HG02938 (cell line): Measurements from ENCODE around the gene DIABLO.
"Not testable (repeated sequence)": the region's sequence is repeated elsewhere in the genome, so short reads cannot be mapped to it uniquely, and the experiment has no call there.

Source experiments
- ATAC-seq: cut with Tn5 transposase; IDR thresholded peaks from one replicate; pipeline ENCODE4 v1.9.1; 2021; ENCODE audit warnings: mild to moderate bottlenecking, moderate library complexity; ENCODE audit not compliant: unreplicated experiment

DIABLO gene

DNA sequence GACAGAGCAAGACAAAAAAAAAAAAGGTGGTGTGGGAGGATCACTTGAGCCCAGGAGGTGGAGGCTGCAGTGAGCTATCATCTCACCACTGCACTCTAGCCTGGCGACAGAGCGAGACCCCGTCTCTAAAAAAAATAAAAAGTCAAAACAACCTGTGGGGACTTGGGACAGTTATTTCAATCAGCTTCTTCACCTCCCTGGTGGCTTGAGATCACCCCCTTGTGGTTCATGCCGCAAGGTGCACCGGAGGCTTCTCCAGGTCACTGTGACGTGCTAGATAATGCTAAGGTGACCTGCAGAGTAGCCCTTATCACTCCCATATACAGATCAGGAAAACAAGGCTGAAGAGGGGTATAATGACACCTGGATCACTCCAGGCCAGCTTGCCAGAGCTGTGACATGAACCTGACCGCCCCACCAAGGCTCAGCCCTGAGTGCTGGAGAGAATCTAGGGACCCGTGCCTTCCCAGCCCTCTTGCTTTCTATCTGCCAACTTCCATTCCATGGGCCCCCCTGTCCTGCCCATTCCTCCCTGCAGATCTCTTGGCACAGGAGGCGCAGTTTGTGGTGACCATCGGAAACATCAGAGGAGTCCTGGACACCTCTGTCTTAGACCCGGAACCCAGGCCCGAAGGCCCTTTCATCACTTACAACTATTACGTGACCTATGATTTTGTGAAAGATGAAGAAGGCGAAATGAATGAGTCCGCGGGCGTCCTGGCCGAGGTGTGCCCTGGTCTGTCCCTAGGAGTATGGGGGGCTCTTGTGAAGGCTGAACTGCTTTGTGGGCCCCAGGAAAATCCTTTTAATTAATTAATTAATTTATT, 34.8 kb downstream of the DIABLO start:
- ATAC-seq, result no peak

DNA sequence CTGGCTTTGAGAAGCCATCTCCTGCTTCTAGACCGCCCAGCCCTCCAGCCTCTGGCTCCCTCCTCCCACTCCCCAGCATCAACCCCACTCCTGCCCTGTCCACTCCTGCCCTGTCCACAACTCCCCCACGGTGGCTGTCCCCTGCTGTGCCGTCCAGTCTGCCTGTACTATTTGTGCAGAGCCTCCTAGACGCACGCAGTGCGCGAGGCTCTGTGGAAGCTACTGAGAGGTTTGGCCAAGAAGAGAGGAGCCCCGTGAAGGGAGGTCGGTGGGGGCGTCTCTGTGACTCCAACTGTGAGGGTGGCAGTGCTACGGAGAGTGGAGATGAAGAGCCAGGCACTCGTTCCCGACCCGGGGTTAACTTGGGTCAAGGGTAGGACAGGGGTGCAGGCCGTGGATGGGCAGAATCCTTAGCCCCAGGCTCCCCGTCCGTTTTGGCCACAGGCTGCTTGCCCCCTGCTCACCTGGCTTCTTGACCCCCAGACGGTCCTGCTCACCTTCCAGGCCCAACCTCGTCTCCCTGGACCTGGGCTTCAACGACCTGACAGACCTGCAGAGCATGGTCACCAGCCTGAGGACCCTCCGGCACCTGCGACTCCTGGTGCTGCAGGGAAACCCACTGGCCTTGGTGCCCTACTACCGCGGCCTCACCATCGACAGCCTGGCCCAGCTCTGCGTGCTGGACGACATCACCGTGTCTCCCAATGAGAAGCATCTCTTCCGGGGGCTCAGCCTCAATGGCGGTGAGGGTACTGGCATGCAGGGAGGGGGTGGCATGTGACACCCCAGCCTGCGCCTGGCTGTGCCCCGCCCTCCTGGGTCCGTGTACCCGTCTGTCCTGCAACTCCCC, 36.0 kb downstream of the DIABLO start:
- ATAC-seq, result no peak

DNA sequence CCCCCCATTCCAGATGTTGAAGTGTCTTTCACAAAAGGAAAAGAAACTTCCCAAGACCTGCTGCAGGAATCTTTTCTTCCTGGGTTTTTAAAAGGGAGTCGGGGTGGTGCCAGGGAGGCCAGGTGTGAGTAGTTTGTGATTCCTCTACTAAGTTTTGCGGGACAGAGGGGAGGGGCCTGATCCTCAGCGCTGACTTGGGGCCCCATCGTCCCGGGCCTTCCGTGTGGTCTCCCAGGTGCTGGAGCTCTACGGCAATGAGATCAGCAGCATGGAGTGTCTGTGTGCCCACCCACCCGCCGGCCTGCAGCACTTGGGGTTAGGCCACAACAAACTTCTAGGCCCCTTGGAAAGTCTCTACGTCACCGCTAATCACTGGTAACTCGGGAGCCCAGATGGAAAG, 38.4 kb downstream of the DIABLO start:
- ATAC-seq, result no peak

DNA sequence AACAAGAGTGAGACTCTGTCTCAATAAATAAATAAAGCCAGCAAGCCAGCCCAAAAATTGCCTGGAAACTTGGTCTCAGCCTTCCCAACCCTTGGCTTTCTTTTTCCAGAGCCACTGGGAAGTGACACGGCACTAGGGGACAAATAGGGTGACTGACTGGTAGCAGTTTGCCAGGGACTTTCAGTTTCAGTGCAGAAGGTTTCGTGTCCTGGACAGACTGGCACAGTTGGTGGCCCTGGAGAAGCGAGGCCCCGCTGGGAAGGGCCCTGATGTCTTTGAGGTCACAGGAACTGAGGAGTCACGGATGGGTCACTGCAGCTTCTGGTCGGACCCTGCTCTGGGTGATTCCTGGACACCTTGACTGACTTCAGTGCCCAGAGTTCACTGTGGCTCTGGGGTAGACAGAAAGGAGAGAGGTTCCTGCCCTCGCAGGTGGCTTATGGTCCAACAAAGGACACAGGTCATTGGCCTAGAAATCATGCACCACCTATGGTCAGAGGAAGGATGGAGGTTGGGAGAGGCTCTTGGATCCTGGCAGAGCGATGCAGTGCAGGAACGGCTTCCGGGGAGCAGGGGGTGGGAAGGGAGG, 40.3 kb downstream of the DIABLO start:
- no peak for ATAC-seq

DNA sequence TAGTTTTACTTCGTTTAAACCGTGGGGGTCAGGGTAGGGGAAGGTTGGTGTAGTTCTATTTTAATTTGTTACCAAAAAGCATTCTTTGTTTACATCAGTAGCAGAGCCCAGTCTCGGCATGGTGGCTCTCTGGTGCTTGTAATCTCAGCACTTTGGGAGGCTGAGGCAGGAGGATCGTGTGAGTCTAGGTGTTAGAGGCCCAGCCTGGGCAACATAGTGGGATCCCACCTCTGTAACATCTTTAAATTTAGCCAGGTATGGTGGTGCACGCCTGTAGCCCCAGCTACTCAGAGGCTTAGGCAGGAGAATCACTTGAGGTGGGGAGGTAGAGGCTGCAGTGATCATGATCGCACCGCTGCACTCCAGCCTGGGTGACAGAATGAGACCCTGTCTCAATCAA, 40.8 kb downstream of the DIABLO start:
- no peak for ATAC-seq

DNA sequence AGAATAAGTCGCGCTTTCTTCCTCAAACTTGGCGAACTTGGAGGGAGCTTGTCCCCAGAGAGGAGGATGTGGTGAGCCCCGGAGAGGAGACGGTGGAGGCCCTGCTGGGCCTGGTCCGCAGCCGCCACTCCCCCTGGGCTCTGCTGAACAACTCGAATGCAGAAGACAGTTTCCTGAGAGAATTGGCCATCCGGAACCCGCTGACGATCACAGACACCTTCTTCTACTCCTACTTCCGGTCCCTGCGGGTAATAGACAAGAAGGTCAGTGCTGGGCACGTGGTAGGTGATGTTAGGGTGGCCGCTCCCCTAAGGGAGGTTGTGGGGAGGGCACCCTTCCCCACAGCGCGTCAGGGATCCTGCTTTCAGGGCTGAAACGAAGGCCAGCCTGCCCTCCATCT, 41.3 kb downstream of the DIABLO start:
- ATAC-seq, result no peak

DNA sequence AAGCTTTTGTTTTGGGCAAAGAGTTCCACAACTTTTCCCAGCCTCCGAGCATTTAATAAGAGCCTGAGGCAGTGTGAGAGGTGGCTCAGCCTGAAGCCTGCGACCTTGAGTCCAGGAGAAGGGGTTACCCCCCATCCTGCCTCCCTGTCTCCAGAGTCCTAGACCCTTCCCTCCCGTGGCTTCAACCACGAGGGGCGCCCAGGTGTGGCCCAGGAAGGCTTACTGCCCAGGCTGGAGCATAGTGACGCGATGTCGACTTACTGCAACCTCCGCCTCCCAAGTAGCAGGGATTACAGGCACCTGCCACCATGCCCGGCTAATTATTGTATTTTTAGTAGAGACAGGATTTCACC, 42.3 kb downstream of the DIABLO start:
- ATAC-seq, result no peak

DNA sequence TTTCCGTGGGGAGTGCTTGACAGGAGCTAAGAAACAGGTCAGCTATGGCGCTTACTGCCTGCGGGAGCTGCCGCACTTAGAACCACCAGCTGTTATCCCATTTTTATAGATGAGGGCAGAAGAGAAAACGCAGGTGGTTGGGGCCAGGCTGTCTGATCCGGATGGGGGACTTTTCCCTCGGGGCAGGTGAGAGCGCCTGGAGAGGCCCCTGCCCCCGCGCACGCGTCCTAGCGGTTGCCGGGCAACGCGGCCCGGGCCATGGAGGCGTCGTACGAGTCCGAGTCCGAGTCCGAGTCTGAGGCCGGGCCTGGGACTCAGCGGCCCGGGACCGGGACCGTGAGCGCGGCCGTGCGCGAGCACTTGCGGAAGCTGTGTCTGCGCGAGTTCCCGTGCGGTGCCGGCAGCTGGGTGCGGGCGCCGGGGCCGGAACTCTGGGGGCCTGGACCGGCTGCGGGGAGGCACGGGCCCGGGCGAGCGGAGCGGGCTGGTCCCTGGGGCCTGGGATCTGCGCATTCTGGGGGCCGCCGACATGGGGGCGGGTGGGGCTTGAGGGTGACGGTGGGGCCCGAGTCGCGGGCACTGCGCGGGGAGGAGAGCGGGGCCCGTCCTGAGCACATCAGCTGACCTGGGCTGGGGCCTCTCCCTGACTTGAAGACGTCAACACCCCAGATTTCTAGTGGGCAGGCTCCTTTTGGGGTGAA, 42.8 kb downstream of the DIABLO start, which contains the start of gene LRRC43:
Gene LRRC43, plus strand, starts transcription at position 237 of the 701 bp plus-strand sequence. Its CDS starts 22 bp downstream, at position 259.
- no peak for ATAC-seq

DNA sequence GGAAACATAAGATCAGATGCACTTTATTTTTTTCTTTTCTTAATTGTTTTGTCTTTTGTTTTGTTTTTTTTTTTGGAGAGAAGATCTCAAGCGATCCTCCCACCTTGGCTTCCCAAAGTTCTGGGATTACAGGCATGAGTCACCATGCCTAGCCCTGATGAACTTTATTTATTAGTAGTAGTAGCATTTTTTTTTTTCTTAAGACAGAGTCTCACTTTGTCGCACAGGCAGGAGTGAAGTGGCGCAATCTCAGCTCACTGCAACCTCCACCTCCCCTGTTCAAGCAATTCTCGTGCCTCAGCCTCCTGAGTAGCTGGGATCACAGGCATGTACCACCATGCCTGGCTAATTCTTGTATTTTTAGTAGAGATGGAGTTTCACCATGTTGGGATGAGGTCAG, 49.4 kb downstream of the DIABLO start:
- not testable (repeated sequence) for ATAC-seq

DNA sequence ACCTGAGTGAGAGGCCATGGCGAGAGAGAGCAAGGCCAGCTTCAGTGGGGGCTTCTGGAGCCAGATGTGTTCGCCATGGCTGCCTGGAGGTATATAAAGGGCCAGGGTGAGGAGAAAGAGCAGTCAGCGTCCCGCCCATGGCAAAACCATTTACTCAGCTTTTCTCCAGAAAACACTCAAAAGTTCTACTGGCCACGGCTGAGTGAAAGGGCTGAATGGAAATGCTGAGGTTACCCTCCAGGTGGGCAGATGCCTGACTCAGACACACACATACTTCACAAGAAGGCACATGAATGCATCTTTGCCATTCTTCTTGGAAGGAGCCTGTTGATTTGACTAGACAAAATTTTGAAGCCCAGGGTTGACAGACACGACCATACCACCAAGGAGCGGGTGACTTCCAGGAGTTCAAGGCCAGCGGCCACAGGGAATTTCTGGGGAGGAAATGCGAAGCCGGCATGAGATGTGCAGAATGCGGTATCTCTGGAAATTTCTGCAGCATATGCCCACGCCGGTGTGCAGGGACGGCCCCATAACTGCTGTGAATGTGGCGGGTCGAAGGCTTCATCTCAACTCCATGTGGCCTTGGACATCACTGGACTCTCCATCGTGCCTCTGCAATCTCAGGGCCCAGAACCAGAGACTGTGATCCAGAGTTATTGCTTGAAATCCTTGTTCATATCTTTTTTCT, 51.6 kb downstream of the DIABLO start, which contains the start of gene IL31:
Gene IL31, minus strand, starts transcription at position 67 of the 691 bp plus-strand sequence. Its CDS starts 49 bp downstream, at position 18.
- no peak for ATAC-seq

DNA sequence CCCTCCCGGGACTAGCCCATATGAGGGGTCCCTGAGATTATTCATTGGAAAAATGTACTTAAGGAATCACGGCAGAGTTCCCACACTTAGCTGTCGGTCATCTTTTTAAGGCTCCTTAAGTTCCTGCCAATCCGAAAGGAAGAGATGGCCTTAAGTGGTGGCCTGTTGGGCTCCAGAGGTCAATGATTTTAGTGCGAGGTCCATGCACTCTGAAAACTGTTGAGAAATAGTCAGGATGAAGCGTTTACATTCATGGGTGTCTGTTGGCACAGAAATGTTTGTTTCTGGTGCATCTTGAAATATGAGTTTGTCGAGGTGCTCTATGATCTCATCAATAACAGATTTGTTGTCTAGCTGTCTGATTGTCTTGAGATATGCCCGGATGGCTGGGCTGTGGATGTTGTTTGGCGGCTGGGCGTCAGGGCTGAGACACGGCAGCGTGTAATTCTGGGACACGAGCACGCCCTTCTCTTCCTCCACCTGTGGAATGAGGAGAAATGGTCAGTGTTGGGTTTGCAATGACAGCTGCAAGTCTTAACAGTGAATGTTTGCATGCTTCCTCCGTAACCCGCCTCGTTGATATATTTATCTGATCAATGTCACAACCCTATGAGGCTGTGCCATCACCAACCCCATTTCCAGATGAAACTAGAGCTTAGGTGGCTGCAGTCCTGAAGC, 53.5 kb downstream of the DIABLO start:
- no peak for ATAC-seq

DNA sequence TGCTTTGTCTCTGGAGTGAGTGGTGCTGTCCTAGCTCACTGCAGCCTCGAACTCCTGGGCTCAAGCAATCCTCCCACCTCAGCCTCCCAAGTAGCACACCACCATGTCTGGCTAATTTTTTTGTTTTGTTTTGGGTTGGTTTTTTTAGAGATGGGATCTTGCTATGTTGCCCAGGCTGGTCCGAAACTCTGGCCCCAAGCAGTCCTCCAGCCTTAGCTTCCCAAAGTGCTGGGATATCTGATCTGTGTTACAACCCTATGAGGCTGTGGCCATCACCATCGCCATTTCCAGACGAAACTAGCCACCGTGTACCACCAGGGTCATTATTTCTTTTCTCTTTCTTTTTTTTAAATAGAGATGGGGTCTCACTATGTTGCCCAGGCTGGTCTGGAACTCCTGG, 54.5 kb downstream of the DIABLO start:
- no peak for ATAC-seq

DNA sequence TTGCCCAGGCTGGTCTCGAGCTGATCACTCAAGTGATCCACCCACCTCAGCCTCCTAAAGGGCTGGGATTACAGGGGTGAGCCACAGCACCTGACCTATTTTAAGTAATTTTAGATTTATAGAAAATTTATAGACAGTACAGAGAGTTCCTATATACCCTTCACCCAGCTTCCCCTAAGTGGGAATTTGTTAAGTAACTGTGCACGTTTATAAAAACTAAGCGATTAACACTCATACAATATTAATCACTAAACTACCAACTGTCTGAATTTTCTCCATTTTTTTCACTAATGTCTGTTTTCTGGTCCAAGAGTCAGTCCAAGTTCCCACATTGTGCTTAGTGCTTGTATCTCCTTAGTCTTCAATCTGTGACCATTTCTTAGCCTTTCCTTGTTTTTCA, 57.4 kb downstream of the DIABLO start:
- no peak for ATAC-seq

DNA sequence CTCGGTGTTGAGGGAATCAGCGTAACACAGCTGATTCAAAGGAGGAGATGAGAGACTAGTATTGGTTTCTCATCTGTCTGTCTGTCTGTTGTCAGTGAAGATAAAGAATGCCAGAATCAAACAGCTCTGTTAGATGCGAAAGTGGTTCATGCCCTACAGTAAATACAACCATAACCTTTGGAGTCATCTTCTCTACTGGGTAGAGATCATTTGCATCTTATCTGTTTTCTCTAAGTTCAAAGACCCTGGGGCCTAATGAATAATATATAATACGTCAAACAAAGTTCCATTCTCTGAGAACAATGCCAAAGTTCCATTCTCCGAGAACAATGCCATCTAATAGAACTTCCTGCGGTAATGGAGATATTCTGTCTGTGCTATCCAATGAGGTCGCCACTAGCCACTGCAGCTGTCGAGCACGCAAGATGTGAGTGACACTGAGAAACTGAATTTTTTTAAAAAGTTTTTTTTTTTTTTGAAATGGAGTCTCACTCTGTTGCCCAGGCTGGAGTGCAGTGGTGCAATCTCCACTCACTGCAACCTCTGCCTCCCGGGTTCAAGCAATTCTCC, 58.4 kb downstream of the DIABLO start:
- no peak for ATAC-seq

DNA sequence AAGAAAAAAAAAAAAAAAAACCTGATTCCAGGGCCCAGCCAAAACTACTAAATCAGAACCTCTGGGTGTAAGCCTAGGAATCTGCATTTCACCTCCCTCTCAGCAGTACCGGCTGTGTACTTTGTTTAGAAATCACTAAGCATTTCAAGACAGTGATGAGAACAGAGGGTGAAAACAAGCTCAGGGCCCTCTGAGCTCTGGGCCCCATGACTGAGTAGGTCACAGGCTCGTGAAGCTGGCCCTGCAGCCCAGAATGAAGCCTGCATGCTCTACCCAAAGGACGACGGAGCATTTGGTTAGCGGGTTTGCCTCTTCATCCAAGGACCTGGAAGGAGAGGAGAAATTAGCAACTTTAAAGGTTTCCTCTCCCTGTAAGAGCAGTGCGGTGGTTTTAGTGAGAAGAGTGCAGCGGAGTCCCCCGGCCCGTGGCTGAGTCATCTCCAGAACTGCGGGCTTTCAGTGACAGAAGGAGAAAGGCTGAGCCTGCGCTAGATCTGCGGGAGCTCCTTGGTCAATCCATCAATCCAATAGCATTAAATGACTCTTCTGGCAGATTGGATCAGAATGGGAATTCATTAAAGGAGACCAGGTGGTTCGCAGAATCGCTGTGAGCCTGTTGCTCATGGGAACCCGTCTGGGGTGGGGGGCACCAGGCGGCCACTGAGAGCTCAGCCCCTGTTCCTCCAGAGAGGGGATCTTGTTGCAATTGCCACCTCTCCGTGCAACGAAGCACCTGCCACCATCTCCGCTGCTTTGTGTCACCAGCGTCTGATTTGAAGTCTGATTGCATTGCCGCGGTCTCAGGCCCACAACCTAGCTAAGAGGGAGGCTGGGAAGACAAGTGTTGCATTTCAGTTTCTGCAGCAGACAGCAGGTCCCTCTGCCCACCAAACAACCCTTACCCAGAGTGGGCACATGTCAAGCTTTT, 59.2 kb downstream of the DIABLO start:
- no peak for ATAC-seq

DNA sequence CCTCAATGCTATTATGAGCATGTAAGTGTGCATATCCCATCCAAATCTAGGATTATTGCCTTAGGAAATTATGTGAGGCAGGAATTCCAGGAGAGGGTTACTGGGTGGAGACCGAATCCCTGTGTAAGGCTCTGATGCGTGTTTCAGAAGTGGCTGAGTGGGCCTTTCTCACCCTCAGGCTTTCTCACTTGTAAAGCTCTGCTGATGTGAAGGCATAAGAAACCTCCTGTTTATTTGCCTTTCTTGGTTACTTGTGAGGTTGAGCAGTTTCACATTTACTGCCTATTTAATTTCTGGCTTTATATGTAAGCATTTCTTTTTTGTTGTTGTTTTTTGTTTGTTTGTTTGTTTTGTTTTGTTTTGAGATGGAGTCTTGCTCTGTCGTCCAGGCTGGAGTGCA, 62.9 kb downstream of the DIABLO start:
- no peak for ATAC-seq

DNA sequence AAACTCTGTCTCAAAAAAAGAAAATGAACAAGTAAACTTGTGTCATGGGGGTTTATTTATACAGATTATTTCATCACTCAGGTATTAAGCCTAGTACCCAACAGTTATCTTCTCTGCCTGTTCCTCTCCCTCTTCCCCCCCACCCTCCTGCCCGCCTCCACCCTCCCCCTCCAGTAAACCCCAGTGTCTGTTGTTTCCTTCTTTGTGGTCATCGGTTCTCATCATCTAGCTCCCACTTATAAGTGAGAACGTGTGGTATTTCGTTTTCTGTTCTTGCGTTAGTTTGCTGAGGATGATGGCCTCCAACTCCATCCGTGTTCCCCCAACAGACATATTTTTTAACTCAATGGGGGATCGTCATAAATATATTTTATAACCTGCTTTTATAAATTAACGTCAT, 64.2 kb downstream of the DIABLO start:
- no peak for ATAC-seq

DNA sequence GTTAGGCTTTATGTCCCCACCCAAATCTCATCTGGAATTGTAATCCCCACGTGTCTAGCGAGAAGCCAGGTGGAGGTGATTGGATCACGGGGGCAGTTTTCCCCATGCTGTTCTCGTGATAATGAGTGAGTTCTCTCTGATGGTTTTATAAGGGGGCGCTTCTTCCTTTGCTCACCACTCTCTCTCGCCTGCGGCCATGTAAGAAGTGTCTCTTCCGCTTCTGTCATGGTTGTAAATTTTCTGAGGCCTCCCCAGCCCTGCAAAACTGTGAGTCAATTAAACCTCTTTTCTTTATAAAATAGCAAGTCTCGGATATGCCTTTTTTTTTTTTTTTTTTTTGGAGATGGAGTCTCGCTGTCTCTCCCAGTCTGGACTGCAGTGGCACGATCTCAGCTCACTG, 65.1 kb downstream of the DIABLO start:
- no peak for ATAC-seq
